GM19025 (cell line): Measurements from ENCODE around the gene FGF19.

Experiments used
- ATAC-seq: cut with Tn5 transposase; IDR thresholded peaks from one replicate; pipeline ENCODE4 v1.9.1; 2021; ENCODE audit warnings: mild to moderate bottlenecking, low read depth, moderate library complexity; ENCODE audit not compliant: unreplicated experiment

Gene FGF19

GRCh38 chr11:69674267-69674885, 29.4 kb downstream of the FGF19 start:
- ATAC-seq: no peak

GRCh38 chr11:69671734-69672465, 31.9 kb downstream of the FGF19 start:
- no peak for ATAC-seq

GRCh38 chr11:69670158-69670845, 33.5 kb downstream of the FGF19 start:
- ATAC-seq: no peak

- ATAC-seq: no peak
Observed at GRCh38 chr11:69669486-69669885, 34.3 kb downstream of the FGF19 start.

GRCh38 chr11:69667619-69668604, 35.9 kb downstream of the FGF19 start:
- ATAC-seq: no peak

- no peak for ATAC-seq
Observed at GRCh38 chr11:69666752-69667536, 36.9 kb downstream of the FGF19 start.

- no peak for ATAC-seq
Observed at GRCh38 chr11:69666261-69666660, 37.6 kb downstream of the FGF19 start.

GRCh38 chr11:69665669-69666068, 38.2 kb downstream of the FGF19 start:
- no peak for ATAC-seq

- no peak for ATAC-seq
Observed at GRCh38 chr11:69664901-69665300, 38.9 kb downstream of the FGF19 start.

- no peak for ATAC-seq
Observed at GRCh38 chr11:69664103-69664775, 39.6 kb downstream of the FGF19 start.

- no peak for ATAC-seq
Observed at GRCh38 chr11:69663326-69663725, 40.5 kb downstream of the FGF19 start.

- ATAC-seq: no peak
Observed at GRCh38 chr11:69662806-69663205, 41.0 kb downstream of the FGF19 start.

- no peak for ATAC-seq
Observed at GRCh38 chr11:69662021-69662698, 41.7 kb downstream of the FGF19 start.

- ATAC-seq: no peak
Observed at GRCh38 chr11:69661413-69661715, 42.5 kb downstream of the FGF19 start.

- no peak for ATAC-seq
Observed at GRCh38 chr11:69660001-69660500, 43.8 kb downstream of the FGF19 start.

- no peak for ATAC-seq
Observed at GRCh38 chr11:69659591-69659990, 44.2 kb downstream of the FGF19 start.

GRCh38 chr11:69658626-69659450, 45.0 kb downstream of the FGF19 start:
- ATAC-seq: no peak
